NCI-H526 treated with DMSO at 0.1 percent for 48 hours (cell line): ENCODE measurements around the gene DLK1.

Experiments
- DNase-seq: peaks from one replicate; lab custom pipeline; 2025; lab: John Stamatoyannopoulos, UW

DLK1 gene

DNA sequence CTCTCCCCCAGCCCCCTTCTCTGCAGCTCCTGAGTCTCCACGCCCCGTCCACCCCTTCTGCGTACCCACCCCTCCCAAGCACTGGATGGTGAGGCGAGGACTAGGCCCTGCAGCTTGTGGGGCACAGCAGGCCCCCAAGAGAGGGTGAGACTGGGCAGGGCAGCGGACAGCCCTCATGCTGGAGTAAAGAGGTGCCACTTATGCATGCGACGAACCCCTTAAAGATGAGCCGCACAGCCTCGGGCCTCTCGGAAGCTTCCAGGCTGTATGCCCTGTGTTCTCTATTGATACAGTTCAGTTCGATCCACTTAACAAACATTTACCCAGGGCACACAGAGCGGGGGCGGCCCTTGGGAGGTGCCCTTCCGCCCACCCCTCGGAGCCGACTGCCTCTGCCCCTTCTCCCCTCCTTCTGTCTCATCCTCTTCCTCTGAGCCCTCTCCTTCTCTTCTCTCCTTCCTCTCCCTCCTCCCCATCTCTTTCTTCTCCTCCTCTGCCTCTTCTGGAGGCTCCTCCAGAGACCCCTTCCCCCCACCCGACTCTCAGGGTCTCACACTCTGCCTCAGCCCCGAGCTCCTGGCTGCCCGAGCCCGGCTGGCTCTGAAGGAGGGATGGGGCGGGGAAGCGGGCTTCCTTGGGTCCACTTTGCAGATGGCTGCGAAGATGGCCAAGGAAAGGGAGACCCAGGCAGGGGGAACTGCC lies 32.7 kb upstream of the DLK1 start:
- DNase-seq, result no peak

DNA sequence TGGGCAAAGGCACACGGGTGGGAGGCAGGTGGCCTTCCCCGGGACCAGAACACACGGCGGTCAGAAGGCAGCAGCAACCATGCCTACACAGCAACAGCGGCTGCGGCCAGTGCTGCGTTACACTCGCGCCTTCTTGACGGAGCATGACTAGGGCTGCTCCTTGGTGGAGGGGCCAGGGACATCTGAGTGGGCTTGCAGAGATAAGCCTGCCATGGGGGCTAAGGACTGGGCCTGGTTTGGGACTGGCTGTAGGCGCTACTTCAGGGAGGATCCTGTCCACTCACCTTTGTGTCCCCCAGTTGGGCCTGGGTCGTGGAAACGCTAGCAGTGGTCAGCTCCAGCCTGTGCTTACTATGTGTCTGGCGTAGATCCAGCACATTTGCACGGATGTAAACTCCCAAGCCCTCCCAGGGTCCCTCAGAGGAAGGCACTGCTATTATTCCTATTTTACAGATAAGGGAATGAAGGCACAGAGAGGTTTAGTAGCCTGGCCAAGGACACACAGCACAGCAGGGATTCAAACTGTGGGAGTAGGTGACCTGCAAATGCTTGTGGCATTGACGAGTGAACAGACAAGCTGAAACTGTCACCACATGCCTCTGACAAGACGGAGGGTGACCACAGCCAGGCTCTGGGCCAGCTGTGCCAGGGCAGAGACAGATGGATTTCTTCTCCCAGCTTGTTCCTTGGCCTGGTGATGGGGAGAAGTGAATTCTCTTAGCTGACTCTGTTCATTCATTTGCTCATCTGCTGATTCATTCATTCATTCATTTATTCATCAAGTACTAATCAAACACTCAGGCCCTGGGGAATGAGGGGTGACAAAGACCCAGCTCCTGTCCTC lies 31.9 kb upstream of the DLK1 start:
- DNase-seq, result no peak

- no peak for DNase-seq
These were observed 31.3 kb upstream of the DLK1 start for GRCh38 chr14:100695423-100695738.

DNA sequence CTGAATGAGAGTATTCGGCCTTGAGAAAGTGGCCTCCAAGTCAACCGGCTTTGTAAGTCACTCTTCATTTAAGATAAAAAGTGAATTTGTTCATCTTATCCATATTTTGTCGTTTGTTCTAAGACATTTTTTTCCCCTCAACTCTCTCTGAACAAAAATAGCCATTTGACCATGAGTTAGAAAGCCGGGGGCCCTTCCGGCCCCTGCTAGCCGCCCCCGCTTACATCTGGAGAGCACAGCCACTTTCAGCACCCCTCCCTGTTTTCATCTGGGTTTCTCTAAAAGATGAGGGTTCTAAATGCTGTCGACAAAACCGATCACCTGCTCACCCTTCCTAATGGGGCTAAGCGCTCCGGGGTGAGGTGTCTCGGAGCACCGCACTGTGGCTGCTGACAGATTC lies 30.7 kb upstream of the DLK1 start:
- DNase-seq, result no peak

DNA sequence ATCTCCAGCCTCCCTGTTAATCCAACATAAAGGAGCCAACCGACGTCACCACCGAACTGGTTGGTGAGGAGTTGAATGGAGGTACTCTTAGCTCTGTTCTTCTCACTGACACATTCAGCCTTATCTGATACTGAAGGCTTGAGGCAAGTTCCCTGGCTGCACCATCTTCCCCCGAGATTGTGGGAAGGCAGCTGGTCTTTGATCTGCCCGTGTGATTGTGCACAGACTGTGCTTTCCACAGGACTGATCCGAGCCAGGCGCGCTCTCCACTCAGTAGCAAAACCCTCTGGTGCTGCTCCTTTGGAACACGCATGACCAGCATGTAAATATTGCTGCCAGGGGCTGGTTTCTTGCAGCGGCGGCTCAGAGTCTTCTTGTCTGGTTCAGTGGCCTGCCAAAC lies 30.1 kb upstream of the DLK1 start:
- DNase-seq, result no peak

DNA sequence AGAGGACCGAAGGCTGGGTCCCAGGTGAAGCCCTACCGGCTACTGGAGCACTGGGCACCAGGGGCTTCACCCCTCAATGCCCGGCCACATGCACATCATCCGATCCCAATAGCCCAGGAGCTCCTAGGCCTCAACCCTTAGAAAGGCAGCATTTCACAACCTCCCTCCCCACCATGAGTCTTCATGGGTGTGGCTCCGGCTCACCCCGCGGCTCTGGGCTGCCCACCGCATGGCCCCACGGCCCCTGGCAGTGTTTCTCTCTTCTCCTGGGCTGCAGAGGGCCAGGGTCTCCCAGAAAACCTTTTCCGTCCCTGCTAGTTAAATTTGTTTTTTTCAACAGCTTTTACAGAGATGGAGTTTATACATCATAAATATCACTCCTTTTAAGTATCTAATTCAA lies 28.6 kb upstream of the DLK1 start:
- DNase-seq, result no peak

DNA sequence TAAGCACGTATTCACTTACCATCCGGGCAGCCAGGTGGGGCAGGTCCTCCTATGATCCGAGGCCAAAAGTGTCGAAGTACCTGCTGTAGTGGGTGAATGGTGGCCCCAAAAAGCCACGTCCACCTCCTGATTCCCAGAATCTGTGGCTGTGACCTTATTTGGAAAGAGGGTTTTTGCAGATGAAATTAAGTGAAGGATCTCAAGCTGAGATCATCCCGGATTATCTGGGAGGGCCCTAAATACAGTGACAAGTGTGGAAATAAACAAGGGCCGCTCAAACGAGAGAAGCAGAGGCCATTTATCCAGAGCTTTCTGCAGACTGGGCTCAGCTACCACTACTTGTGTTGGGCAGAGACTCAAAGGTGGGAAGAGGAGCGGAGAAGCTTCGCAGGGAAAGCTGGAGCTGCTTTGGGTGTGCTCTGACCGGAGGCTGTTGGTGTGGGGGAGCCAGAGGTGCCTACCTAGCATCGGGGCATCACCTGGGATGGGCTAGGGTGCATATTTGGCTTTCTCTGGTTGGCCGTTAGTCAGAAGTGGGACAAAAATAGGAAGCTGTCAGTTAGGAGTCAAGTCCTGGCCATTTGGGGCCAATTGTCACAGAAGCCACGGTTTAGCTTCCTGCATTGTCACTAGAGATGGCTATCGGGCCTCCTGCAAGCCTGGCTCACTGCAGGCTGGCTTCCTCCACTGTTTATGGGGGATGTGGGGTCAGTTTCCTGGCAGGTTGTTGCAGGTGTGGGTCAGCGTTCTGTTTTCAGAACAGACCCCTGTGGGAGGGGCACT lies 27.8 kb upstream of the DLK1 start:
- no peak for DNase-seq

DNA sequence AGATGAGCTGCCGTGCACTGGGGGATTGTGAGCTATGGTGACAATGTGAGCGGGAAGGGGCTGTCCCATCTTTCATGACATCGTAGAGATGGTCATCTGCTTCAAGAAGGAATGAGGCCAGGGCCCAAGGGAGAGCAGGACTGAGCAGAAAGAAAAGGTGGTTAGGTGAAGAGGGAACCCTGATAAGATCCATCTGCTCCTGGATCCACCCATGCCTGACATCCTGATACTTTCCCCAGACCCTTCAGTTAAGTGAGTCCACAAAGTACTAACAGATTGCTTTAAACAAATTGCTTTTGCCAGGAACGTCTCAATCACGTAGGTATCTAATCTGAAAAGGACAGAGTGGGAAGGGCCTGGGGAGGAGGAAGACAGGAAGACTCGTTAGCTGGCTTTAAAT lies 25.4 kb upstream of the DLK1 start:
- no peak for DNase-seq

DNA sequence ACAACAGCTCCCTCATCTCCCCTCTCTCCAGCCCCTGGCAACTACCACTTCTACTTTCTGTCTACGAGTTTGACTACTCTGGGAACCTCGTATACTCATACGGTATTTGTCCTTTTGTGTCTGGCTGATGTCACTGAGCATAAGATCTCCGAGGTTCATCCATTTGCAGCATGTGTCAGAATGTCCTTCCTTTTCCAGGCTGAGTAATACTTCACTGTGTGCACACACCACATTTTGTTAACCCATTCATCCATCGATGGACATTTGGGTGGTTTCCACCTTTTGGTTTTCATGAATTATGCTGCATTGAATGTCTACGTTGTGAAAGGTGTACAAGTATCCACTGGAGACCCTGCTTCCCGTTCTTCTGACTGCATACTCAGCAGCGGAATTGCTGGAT lies 24.1 kb upstream of the DLK1 start:
- no peak for DNase-seq

DNA sequence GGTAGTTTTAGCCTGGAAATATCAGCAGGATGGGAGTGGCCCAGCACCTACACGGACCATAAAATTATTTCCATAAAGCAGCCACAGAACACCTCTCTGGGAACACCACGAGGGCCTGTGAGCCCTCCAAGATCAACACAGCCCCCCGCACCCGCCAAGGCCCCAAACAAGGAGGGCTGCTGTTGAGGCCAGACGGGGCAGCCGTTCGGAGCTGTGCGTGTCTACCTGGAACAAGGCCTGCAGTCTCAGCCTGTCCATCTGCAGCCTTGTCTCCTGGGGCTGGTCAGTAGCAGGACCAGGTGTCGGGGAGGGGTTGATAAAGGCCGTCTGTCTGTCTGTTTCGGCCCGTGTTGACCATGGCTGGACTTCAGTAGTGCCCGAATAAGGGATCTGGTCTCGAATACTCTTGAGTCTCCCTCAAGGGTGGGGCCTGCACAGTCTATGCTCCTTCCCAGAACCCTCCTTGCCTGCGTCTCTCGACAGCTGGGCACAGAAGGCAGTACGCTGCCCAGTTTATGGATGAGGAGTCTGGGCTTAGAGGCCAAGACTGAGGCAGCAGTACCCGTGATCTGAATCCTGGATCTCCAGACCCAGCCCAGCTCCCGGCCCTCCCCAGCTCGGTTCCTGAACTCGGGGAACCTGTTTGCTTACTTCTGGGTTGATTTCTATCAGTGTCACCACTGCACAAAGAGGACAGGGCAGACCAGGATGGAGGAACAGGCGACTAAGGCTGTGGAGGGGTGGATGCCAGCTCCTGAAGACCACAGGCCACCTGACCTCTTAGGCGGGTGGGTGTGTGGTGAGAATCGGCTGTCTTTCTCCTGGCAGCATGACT lies 23.1 kb upstream of the DLK1 start:
- no peak for DNase-seq

GRCh38 chr14:100706200-100706599 lies 20.5 kb upstream of the DLK1 start:
- DNase-seq, result no peak

- DNase-seq, result no peak
These were observed 19.8 kb upstream of the DLK1 start for GRCh38 chr14:100706860-100707259.

DNA sequence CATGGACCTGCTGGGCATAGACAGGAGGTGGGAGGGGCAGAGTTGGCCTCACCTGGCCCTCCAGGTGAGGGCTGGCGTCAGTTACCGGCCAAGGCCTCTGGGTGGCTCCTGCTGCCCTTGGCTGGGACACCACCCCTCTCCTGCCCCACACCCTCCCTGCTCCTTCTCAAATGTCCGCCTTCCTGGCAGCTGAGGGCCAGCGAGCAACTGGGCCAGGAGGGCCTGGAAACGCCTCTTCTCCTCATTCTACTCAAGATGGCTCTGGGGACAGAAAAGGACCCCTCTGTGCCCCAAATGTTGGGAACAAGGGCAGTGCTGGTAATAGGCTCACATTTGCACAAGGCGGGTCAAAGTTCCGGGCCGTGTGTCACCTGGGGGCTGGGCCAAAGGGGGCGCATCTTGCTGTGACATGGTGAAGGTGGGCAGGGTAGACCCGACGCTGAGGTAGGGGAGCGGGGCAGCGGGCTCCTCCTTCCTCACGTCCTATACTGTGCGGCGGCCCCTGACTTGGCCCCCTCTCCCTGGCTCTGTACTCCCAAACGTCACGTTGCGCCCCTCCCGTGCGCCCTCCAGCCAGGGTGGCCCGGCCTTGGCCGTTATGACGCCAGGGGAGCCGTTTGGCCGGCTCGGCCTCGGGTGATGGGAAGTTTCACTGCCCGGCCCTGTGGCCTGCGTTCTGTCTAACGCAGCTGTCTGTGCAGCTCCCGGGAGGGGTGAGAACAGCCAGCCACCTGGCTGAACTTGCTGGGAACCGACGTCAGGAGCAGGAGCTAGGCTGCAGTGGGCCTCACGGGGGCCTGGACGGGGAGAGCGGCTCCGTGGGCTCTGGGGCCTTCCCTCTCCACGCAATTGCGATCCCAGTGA lies 18.0 kb upstream of the DLK1 start:
- DNase-seq, result no peak

- no peak for DNase-seq
These were observed 17.1 kb upstream of the DLK1 start for GRCh38 chr14:100709289-100710284.

GRCh38 chr14:100710391-100710790 lies 16.3 kb upstream of the DLK1 start:
- no peak for DNase-seq

DNA sequence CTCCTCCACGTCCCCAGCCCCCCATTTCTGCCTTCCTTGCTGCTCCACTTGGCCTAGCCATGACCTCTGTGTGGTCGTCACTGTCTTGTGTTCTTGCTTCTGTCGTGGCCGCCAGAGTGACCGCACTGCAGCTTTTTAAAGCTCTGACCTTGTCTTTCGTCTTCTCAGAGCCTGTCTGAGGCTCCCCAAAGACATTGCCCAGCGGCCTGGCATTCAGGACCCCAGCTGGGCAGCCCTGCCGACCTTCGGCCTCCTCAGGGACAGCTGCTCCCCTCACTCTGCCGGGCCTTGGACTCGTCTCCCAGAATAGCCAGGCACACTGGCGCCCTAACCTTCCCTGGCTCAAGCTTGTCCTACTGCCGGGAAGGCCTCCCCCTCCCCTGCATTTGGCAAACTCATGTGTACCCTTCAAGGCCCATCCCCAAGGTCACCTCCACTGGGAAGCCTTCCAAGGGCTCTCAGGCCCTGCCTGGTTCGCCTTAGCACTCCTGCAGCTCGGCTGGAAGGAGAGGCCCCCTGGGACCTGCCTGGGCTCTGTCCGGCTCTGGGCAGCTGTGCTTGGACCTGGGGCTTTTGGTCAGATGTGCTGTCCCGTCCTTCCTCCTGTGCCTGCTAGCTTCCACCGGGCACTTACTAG lies 15.7 kb upstream of the DLK1 start:
- DNase-seq, result no peak

- DNase-seq, result no peak
These were observed 15.2 kb upstream of the DLK1 start for GRCh38 chr14:100711493-100711892.

- DNase-seq, result no peak
These were observed 14.2 kb upstream of the DLK1 start for GRCh38 chr14:100712490-100712889.

GRCh38 chr14:100713705-100714104 lies 13.0 kb upstream of the DLK1 start:
- no peak for DNase-seq
